ENCODE measurements around the gene PPL. TPM values are rescaled to one million over a fixed set of nuclear protein-coding genes. Genes with fewer than 3 reads are reported as not detected.

PPL gene
- total and polyA plus RNA-seq, 2 of the 13 experiments (the other 11 are each of a cell fraction or from before 2014, with no cell fraction given), result 5.7 to 6.6 TPM

- TF ChIP-seq SMAD1 (CRISPR knock-in tag; IDR thresholded peaks at IDR 0.05; ENCODE audit: borderline replicate concordance, low read depth) (0 out of 2 replicates have a peak, but pooled peaks have one; percentile 24), ZNF609 (CRISPR knock-in tag; IDR thresholded peaks at IDR 0.05; ENCODE audit: borderline replicate concordance) (0 out of 2 replicates have a peak, but pooled peaks have one; percentile 18), ZNF124 (CRISPR knock-in tag; IDR thresholded peaks at IDR 0.05) (0 out of 2 replicates have a peak, but pooled peaks have one; percentile 46), MEF2D (CRISPR knock-in tag; IDR thresholded peaks at IDR 0.05) (peak; percentile 56; the same call in 1 of the 2 replicates), FOXO1 (CRISPR knock-in tag; IDR thresholded peaks at IDR 0.05) (peak; percentile 64), ZSCAN20 (CRISPR knock-in tag; IDR thresholded peaks at IDR 0.05; ENCODE audit: borderline replicate concordance) (no peak), HCFC1 (IDR thresholded peaks at IDR 0.05; ENCODE audit: low read depth, low read length) (no peak), STAG1 (CRISPR knock-in tag; IDR thresholded peaks at IDR 0.05) (peak; percentile 47; the same call in 1 of the 2 replicates), ZNF572 (CRISPR knock-in tag; IDR thresholded peaks at IDR 0.05) (no peak), RXRB (CRISPR knock-in tag; IDR thresholded peaks at IDR 0.05; ENCODE audit: borderline replicate concordance) (peak; percentile 64; the same call in 1 of the 2 replicates), ATF1 (CRISPR knock-in tag; IDR thresholded peaks at IDR 0.05) (no peak), ZNF512B (CRISPR knock-in tag; IDR thresholded peaks at IDR 0.05; ENCODE audit: borderline replicate concordance) (no peak)
- TF ChIP-seq, protein P1, sequence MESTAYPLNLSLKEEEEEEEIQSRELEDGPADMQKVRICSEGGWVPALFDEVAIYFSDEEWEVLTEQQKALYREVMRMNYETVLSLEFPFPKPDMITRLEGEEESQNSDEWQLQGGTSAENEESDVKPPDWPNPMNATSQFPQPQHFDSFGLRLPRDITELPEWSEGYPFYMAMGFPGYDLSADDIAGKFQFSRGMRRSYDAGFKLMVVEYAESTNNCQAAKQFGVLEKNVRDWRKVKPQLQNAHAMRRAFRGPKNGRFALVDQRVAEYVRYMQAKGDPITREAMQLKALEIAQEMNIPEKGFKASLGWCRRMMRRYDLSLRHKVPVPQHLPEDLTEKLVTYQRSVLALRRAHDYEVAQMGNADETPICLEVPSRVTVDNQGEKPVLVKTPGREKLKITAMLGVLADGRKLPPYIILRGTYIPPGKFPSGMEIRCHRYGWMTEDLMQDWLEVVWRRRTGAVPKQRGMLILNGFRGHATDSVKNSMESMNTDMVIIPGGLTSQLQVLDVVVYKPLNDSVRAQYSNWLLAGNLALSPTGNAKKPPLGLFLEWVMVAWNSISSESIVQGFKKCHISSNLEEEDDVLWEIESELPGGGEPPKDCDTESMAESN (CRISPR knock-in tag; conservative IDR thresholded peaks at IDR 0.05), result no peak
- TF ChIP-seq, protein P2, sequence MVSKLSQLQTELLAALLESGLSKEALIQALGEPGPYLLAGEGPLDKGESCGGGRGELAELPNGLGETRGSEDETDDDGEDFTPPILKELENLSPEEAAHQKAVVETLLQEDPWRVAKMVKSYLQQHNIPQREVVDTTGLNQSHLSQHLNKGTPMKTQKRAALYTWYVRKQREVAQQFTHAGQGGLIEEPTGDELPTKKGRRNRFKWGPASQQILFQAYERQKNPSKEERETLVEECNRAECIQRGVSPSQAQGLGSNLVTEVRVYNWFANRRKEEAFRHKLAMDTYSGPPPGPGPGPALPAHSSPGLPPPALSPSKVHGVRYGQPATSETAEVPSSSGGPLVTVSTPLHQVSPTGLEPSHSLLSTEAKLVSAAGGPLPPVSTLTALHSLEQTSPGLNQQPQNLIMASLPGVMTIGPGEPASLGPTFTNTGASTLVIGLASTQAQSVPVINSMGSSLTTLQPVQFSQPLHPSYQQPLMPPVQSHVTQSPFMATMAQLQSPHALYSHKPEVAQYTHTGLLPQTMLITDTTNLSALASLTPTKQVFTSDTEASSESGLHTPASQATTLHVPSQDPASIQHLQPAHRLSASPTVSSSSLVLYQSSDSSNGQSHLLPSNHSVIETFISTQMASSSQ (IDR thresholded peaks at IDR 0.05; ENCODE audit: low read depth), result no peak
- TF ChIP-seq, protein P2 (CRISPR knock-in tag; IDR thresholded peaks at IDR 0.05; ENCODE audit: borderline replicate concordance), result peak; percentile 32; the same call in 1 of the 2 replicates
Measured at GRCh38 chr16:4924593-4925292, 12.2 kb downstream of the PPL start (continued).

Measured in HepG2 (cell line).